Ishikawa (cell line): ENCODE measurements around the gene VPS18.
A peak's percentile ranks its signal among the peaks of the same experiment; 100 is the strongest.

Experiments used
- CEBPB ChIP-seq: IDR thresholded peaks from 2 replicates; pipeline ENCODE4 v1.6.1; 2012
- CREB1 ChIP-seq: IDR thresholded peaks from 2 replicates; pipeline ENCODE4 v1.6.1; 2012; ENCODE audit warnings: low read depth
- EGR1 ChIP-seq: IDR thresholded peaks from 2 replicates; pipeline ENCODE4 v1.6.1; 2012
- EP300 ChIP-seq: IDR thresholded peaks from 2 replicates; pipeline ENCODE4 v1.6.1; 2012; ENCODE audit warnings: borderline replicate concordance
- FOXM1 ChIP-seq: IDR thresholded peaks from 2 replicates; pipeline ENCODE4 v1.6.1; 2012; ENCODE audit warnings: low read depth, borderline replicate concordance
- MAX ChIP-seq: IDR thresholded peaks from 2 replicates; pipeline ENCODE4 v1.6.1; 2012
- NFIC ChIP-seq: IDR thresholded peaks from 2 replicates; pipeline ENCODE4 v1.6.1; 2012
- RAD21 ChIP-seq: IDR thresholded peaks from 2 replicates; pipeline ENCODE4 v1.6.1; 2012; ENCODE audit warnings: low read depth
- REST ChIP-seq: IDR thresholded peaks from 2 replicates; pipeline ENCODE4 v1.6.1; 2012; ENCODE audit warnings: low read depth, mild to moderate bottlenecking
- TAF1 ChIP-seq: IDR thresholded peaks from 2 replicates; pipeline ENCODE4 v1.6.1; 2012; ENCODE audit warnings: low read depth, mild to moderate bottlenecking
- TCF12 ChIP-seq: IDR thresholded peaks from 2 replicates; pipeline ENCODE4 v1.6.1; 2012; ENCODE audit warnings: low read depth
- TEAD4 ChIP-seq: IDR thresholded peaks from 2 replicates; pipeline ENCODE4 v1.6.1; 2012
- USF1 ChIP-seq: IDR thresholded peaks from 2 replicates; pipeline ENCODE4 v1.6.1; 2012
- YY1 ChIP-seq: IDR thresholded peaks from 2 replicates; pipeline ENCODE4 v1.6.1; 2012; ENCODE audit warnings: low read depth
- ZBTB7A ChIP-seq: IDR thresholded peaks from 2 replicates; pipeline ENCODE4 v1.6.1; 2012; ENCODE audit warnings: low read depth

Gene VPS18

GRCh38 chr15:40906991-40907802 lies 12.9 kb downstream of the VPS18 start:
- TF ChIP-seq EGR1 (peak; percentile 73), NFIC (peak; percentile 42), TCF12 (no peak), CREB1 (no peak), TAF1 (no peak), FOXM1 (no peak), RAD21 (no peak), EP300 (no peak), REST (no peak), CEBPB (no peak), MAX (peak; percentile 11; the same call in 1 of the 2 replicates), YY1 (no peak; the same call in 1 of the 2 replicates), ZBTB7A (no peak), TEAD4 (no peak), USF1 (no peak)

- no peak for TF ChIP-seq ZBTB7A
- TF ChIP-seq EGR1, result no peak
- TF ChIP-seq FOXM1, result no peak
- TF ChIP-seq MAX, result no peak
- no peak for TF ChIP-seq NFIC
- no peak for TF ChIP-seq TCF12
Observed at GRCh38 chr15:40908095-40908494, 13.8 kb downstream of the VPS18 start.

GRCh38 chr15:40909662-40910630 lies 15.7 kb downstream of the VPS18 start:
- no peak for TF ChIP-seq TAF1
- TF ChIP-seq EP300, result no peak
- TF ChIP-seq CREB1, result no peak

GRCh38 chr15:40911141-40911540 lies 16.9 kb downstream of the VPS18 start:
- no peak for TF ChIP-seq TEAD4
- no peak for TF ChIP-seq CREB1
- TF ChIP-seq RAD21, result no peak
- no peak for TF ChIP-seq FOXM1
- no peak for TF ChIP-seq USF1
- TF ChIP-seq ZBTB7A, result no peak
- TF ChIP-seq CEBPB, result no peak
- TF ChIP-seq MAX, result no peak
- no peak for TF ChIP-seq NFIC
- TF ChIP-seq EGR1, result no peak
- TF ChIP-seq YY1, result no peak
- TF ChIP-seq TCF12, result no peak

- TF ChIP-seq NFIC, result no peak
- no peak for TF ChIP-seq TCF12
- TF ChIP-seq EGR1, result no peak
- no peak for TF ChIP-seq CEBPB
- no peak for TF ChIP-seq TAF1
- TF ChIP-seq EP300, result no peak
- no peak for TF ChIP-seq MAX
- no peak for TF ChIP-seq RAD21
- TF ChIP-seq YY1, result no peak
- no peak for TF ChIP-seq ZBTB7A
- no peak for TF ChIP-seq CREB1
- no peak for TF ChIP-seq USF1
- no peak for TF ChIP-seq TEAD4
- no peak for TF ChIP-seq FOXM1
- no peak for TF ChIP-seq REST
Observed at GRCh38 chr15:40911693-40912092, 17.4 kb downstream of the VPS18 start.
